ENCODE data around the gene MACROD2. TPM values are rescaled to one million over a fixed set of nuclear protein-coding genes. Genes with fewer than 3 reads are reported as not detected.

The MACROD2 gene
- polyA plus RNA-seq, 4 donors: 13.0 to 15.9 (median 14.0) TPM

- no peak for DNase-seq (ENCODE audit: low read depth in 4 of 4, low spot score in 2 of 4)
Observed at GRCh38 chr20:15609921-15610320, 1614.6 kb downstream of the MACROD2 start.

- no peak for DNase-seq (ENCODE audit: low read depth in 4 of 4, low spot score in 2 of 4)
Observed at GRCh38 chr20:15610787-15611186, 1615.5 kb downstream of the MACROD2 start.

- no peak for DNase-seq (ENCODE audit: low read depth in 4 of 4, low spot score in 2 of 4)
Observed at GRCh38 chr20:15611541-15611940, 1616.2 kb downstream of the MACROD2 start.

- no peak for DNase-seq (ENCODE audit: low read depth in 4 of 4, low spot score in 2 of 4)
Observed at GRCh38 chr20:15612198-15612597, 1616.9 kb downstream of the MACROD2 start.

- no peak for DNase-seq (ENCODE audit: low read depth in 4 of 4, low spot score in 2 of 4)
Observed at GRCh38 chr20:15612769-15613168, 1617.5 kb downstream of the MACROD2 start.

- DNase-seq (ENCODE audit: low read depth in 4 of 4, low spot score in 2 of 4): no peak
Observed at GRCh38 chr20:15613530-15613929, 1618.2 kb downstream of the MACROD2 start.

GRCh38 chr20:15616626-15617025 lies 1621.3 kb downstream of the MACROD2 start:
- DNase-seq (ENCODE audit: low read depth in 4 of 4, low spot score in 2 of 4): no peak

GRCh38 chr20:15618110-15618509 lies 1622.8 kb downstream of the MACROD2 start:
- no peak for DNase-seq (ENCODE audit: low read depth in 4 of 4, low spot score in 2 of 4)

- DNase-seq (ENCODE audit: low read depth in 4 of 4, low spot score in 2 of 4): no peak
Observed at GRCh38 chr20:15618912-15619311, 1623.6 kb downstream of the MACROD2 start.

GRCh38 chr20:15619341-15619740 lies 1624.0 kb downstream of the MACROD2 start:
- DNase-seq (ENCODE audit: low read depth in 4 of 4, low spot score in 2 of 4): no peak

GRCh38 chr20:15619816-15620215 lies 1624.5 kb downstream of the MACROD2 start:
- DNase-seq (ENCODE audit: low read depth in 4 of 4, low spot score in 2 of 4): no peak

- DNase-seq (ENCODE audit: low read depth in 4 of 4, low spot score in 2 of 4): no peak
Observed at GRCh38 chr20:15622368-15622767, 1627.1 kb downstream of the MACROD2 start.

GRCh38 chr20:15623215-15623614 lies 1627.9 kb downstream of the MACROD2 start:
- DNase-seq (ENCODE audit: low read depth in 4 of 4, low spot score in 2 of 4): no peak

GRCh38 chr20:15625981-15626380 lies 1630.7 kb downstream of the MACROD2 start:
- no peak for DNase-seq (ENCODE audit: low read depth in 4 of 4, low spot score in 2 of 4)

- DNase-seq (ENCODE audit: low read depth in 4 of 4, low spot score in 2 of 4): no peak
Observed at GRCh38 chr20:15627089-15627488, 1631.8 kb downstream of the MACROD2 start.

GRCh38 chr20:15627501-15627903 lies 1632.2 kb downstream of the MACROD2 start:
- DNase-seq (ENCODE audit: low read depth in 4 of 4, low spot score in 2 of 4): no peak

- no peak for DNase-seq (ENCODE audit: low read depth in 4 of 4, low spot score in 2 of 4)
Observed at GRCh38 chr20:15628851-15629353, 1633.6 kb downstream of the MACROD2 start.

- DNase-seq (ENCODE audit: low read depth in 4 of 4, low spot score in 2 of 4): no peak
Observed at GRCh38 chr20:15630360-15630759, 1635.0 kb downstream of the MACROD2 start.

- DNase-seq (ENCODE audit: low read depth in 4 of 4, low spot score in 2 of 4): no peak
Observed at GRCh38 chr20:15632680-15633079, 1637.4 kb downstream of the MACROD2 start.

GRCh38 chr20:15634102-15634501 lies 1638.8 kb downstream of the MACROD2 start:
- no peak for DNase-seq (ENCODE audit: low read depth in 4 of 4, low spot score in 2 of 4)

- no peak for DNase-seq (ENCODE audit: low read depth in 4 of 4, low spot score in 2 of 4)
Observed at GRCh38 chr20:15637546-15637945, 1642.2 kb downstream of the MACROD2 start.

- DNase-seq (ENCODE audit: low read depth in 4 of 4, low spot score in 2 of 4): peak in 2 of 4 donors; percentile 45 to 61
Observed at GRCh38 chr20:15637950-15638754, 1642.8 kb downstream of the MACROD2 start.

Data from left renal cortex interstitium (tissue), 4 donors.